Body of pancreas (tissue), 4 donors: ENCODE data around the gene CPNE2. TPM values are rescaled to one million over a fixed set of nuclear protein-coding genes. Genes with fewer than 3 reads are reported as not detected.

Experiments used
- ATAC-seq: fragments of 150-250 bp; one replicate; pipeline ENCODE4 v1.9.1; 2016
- DNase-seq, 4 donors: peaks; one replicate each; pipeline ENCODE4 v3.0.0-alpha.2; 2019
- H3K27ac ChIP-seq, 4 donors: fragments of 200-600 bp; sonication (generic); 1 replicate in 3 of 4; 2 replicates in 1 of 4; pipeline versions ENCODE4 v1.5.1 to v1.6.1; 2016 to 2019; ENCODE audit warnings: mild to moderate bottlenecking in 1 of 4, mixed read lengths in 1 of 4, moderate library complexity in 1 of 4
- H3K27me3 ChIP-seq, 2 donors: fragments of 200-600 bp; sonication (generic); one replicate each; pipeline ENCODE4 v1.6.0; 2016; ENCODE audit warnings: mild to moderate bottlenecking in 1 of 2
- H3K36me3 ChIP-seq, 2 donors: fragments of 200-600 bp; sonication (generic); replicated peaks in 1 of 2; 2 replicates each; pipeline ENCODE4 v1.5.1; 2016; ENCODE audit warnings: low read depth in 2 of 2; ENCODE audit not compliant: insufficient read depth in 1 of 2
- H3K4me1 ChIP-seq: fragments of 200-600 bp; sonication (generic); one replicate; pipeline ENCODE4 v1.6.0; 2016
- H3K4me3 ChIP-seq, 2 donors: fragments of 200-600 bp; sonication (generic); 1 replicate in 1 of 2; 2 replicates in 1 of 2; pipeline ENCODE4 v1.5.1; 2016 to 2019
- H3K9me3 ChIP-seq, 3 donors: fragments of 200-600 bp; sonication (generic); 1 replicate in 2 of 3; 2 replicates in 1 of 3; pipeline ENCODE4 v1.5.1; 2016
- CTCF ChIP-seq, 7 experiments: fragments of 450-650 bp in 4 of 7; fragments of 200-600 bp in 3 of 7; sonication (generic) in 3 of 7; IDR thresholded peaks; one replicate each; pipeline ENCODE4 v1.5.1; 2016 to 2019; ENCODE audit warnings: antibody characterized with exemption in 7 of 7
- POLR2A ChIP-seq, 3 donors: fragments of 450-650 bp; IDR thresholded peaks; one replicate each; pipeline ENCODE4 v1.6.1; 2016; ENCODE audit warnings: antibody characterized with exemption in 3 of 3, mild to moderate bottlenecking in 2 of 3
- WGBS, 2 donors: methylation state at CpG; one replicate each; pipeline ENCODE4 v1.1.5; 2017; 5-methylcytosine and 5-hydroxymethylcytosine counted together
- intact Hi-C: fragments of 100-400 bp; cut with DNase I; formaldehyde crosslinking; loops from one replicate; pipeline ENCODE4 v1.15.1; 2023
- total RNA-seq, 2 donors: library from RNA; depleted of rRNA; stranded (reverse); fragments of >200 nt; gene quantifications; one replicate each; pipeline ENCODE4 v1.1.0, GENCODE V29; 2016

CPNE2 gene
- 10 to 100 TPM in 1 of 2 donors, 1 to 10 TPM in 1; 8.8 to 16.5 TPM for total RNA-seq

- Histone ChIP-seq H3K36me3 (no peaks in the 10 kb centered on the region), H3K4me1 (peaks cover 22% of the 10 kb centered on the region), H3K27me3 (no peaks in the 10 kb centered on the region), H3K9me3 (no peaks in the 10 kb centered on the region), H3K27ac (peak within 1 kb of the TSS in 3 of 4 donors; percentile 67 to 78 (median 76)), H3K4me3 (peak within 1 kb of the TSS in 1 of 2 donors; percentile 56)
- peak; percentile 60 to 75 (median 66) for DNase-seq
- TF ChIP-seq CTCF (IDR thresholded peaks at IDR 0.05) (peak in 1 of 7 experiments; percentile 12), POLR2A (IDR thresholded peaks at IDR 0.05) (peak; percentile 32 to 50 (median 38))
- ATAC-seq: peak; percentile 86
- intact Hi-C loops: no loop called here
- 0 to 1% methylated on average over 7 to 79 of the region's 100 CpGs for WGBS, 2 donors
These were observed at the start of gene CPNE2 for GRCh38 chr16:57091975-57092785. TSS of gene CPNE2 (plus strand) at chr16:57092583. CDS start at chr16:57110743, 18,160 bp downstream.

DNA sequence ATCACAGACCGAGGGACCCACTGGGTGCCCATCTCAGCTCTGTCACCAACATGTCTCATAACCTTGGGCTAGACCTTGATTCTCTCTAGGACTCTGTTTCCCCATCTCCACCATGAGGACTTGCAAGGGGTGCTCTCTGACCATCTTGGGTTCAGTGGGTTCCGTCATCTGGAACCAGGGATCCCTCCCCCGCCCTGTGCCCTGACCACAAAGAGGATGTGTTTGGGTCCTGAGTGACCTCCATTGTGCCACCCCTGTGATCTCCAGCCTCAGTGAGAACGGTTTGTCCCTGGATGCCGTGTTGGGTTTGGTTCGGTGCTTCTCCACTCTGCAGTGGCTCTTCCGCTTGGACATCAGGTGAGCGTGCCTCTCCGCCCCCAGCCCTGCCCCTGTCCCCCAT is 49.1 kb upstream of the CPNE2 start:
- Histone ChIP-seq H3K4me3 (no peak overlapping the region), H3K27me3 (no peaks in the 10 kb centered on the region), H3K9me3 (no peaks in the 10 kb centered on the region), H3K27ac (no peak overlapping the region), H3K36me3 (no peaks in the 10 kb centered on the region), H3K4me1 (peaks cover 6% of the 10 kb centered on the region)
- no peak for ATAC-seq
- DNase-seq: no peak
- TF ChIP-seq CTCF (IDR thresholded peaks at IDR 0.05): no peak
- TF ChIP-seq POLR2A (IDR thresholded peaks at IDR 0.05): no peak
- intact Hi-C loops: no loop called here
- whole genome bisulfite sequencing, 2 donors: 80 to 84% methylated on average over 9 of the region's 9 CpGs

DNA sequence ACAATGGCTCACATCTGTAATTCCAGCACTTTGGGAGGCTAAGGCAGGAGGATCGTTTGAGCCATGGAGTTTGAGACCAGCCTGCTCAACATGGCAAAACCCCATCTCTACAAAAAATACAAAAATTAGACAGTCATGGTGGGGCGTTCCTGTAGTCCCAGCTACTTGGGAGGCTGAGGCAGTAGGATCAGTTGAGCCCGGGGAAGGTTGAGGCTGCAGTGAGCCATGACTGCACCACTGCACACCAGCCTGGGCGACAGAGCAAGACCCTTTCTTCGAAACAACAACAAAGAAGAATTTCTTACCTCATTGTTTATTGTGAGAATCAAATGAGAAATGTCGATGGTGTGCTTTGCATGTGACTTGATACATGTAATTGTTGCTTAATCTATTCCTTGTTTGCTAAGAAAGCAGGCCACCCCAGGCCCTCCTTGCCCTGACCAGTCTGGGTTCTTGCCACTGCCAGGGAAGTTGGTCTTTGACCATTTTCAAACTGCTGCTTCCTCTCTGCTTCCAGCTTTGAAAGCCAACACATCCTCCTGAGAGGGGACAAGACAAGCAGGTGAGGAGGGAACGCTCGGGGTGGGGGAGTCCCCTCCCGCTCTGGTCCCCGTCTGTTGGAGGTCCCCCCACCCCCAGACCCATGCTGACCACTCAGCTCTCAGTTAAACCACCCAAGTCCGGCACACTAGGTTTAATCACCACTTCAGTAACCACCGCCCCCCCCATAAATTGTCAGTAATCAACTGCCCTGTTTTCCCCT is 47.3 kb upstream of the CPNE2 start:
- TF ChIP-seq POLR2A (IDR thresholded peaks at IDR 0.05) (no peak), CTCF (IDR thresholded peaks at IDR 0.05) (no peak)
- ATAC-seq (no peak), DNase-seq (no peak)
- Histone ChIP-seq H3K9me3 (no peaks in the 10 kb centered on the region), H3K4me3 (no peak overlapping the region), H3K4me1 (peaks cover 6% of the 10 kb centered on the region), H3K36me3 (no peaks in the 10 kb centered on the region), H3K27ac (no peak overlapping the region), H3K27me3 (no peaks in the 10 kb centered on the region)
- 70 to 74% methylated on average over 12 of the region's 12 CpGs for WGBS, 2 donors
- intact Hi-C loops: no loop called here

- Histone ChIP-seq H3K36me3 (no peaks in the 10 kb centered on the region), H3K27ac (no peak overlapping the region), H3K4me3 (no peak overlapping the region), H3K27me3 (no peaks in the 10 kb centered on the region), H3K9me3 (no peaks in the 10 kb centered on the region), H3K4me1 (peaks cover 6% of the 10 kb centered on the region)
- TF ChIP-seq POLR2A (IDR thresholded peaks at IDR 0.05) (no peak), CTCF (IDR thresholded peaks at IDR 0.05) (peak in 5 of 7 experiments; percentile 40 to 59 (median 50))
- ATAC-seq: peak; percentile 66
- DNase-seq: peak; percentile 51 to 63 (median 63)
- 33 to 34% methylated on average over 10 to 13 of the region's 13 CpGs for WGBS, 2 donors
- intact Hi-C loops: no loop called here
These were observed 46.5 kb upstream of the CPNE2 start for GRCh38 chr16:57045694-57046381.
